H9 (cell line): ENCODE measurements around the gene ACBD6. TPM values are rescaled to one million over a fixed set of nuclear protein-coding genes. Genes with fewer than 3 reads are reported as not detected.

ENCODE experiments used
- DNase-seq: peaks from one replicate; pipeline ENCODE4 v3.0.0-alpha.2; 2017
- H2AFZ ChIP-seq: one replicate; pipeline ENCODE4 v1.6.1; 2013; ENCODE audit warnings: mild to moderate bottlenecking, low read length, control low read depth, moderate library complexity
- H2AK5ac ChIP-seq: 2 replicates; pipeline ENCODE4 v1.6.1; 2013; ENCODE audit warnings: low read length, control low read depth, mixed read lengths; ENCODE audit not compliant: insufficient read length
- H2BK120ac ChIP-seq: one replicate; pipeline ENCODE4 v1.6.1; 2013; ENCODE audit warnings: low read depth, mild to moderate bottlenecking, low read length, control low read depth, inconsistent platforms; ENCODE audit not compliant: poor library complexity, severe bottlenecking
- H2BK12ac ChIP-seq: 2 replicates; pipeline ENCODE4 v1.6.1; 2013; ENCODE audit warnings: low read length, control low read depth, mixed read lengths, low read depth; ENCODE audit not compliant: insufficient read length
- H2BK15ac ChIP-seq: 2 replicates; pipeline ENCODE4 v1.6.1; 2013; ENCODE audit warnings: low read depth, low read length, control low read depth
- H2BK20ac ChIP-seq: one replicate; pipeline ENCODE4 v1.6.1; 2013; ENCODE audit warnings: low read depth, mild to moderate bottlenecking, low read length, control low read depth, inconsistent platforms; ENCODE audit not compliant: poor library complexity, severe bottlenecking
- H2BK5ac ChIP-seq: 2 replicates; pipeline ENCODE4 v1.6.1; 2013; ENCODE audit warnings: low read length, control low read depth, mixed read lengths; ENCODE audit not compliant: insufficient read length
- H3K14ac ChIP-seq: 2 replicates; pipeline ENCODE4 v1.6.1; 2013; ENCODE audit warnings: low read length, control low read depth; ENCODE audit not compliant: insufficient read depth
- H3K18ac ChIP-seq: 2 replicates; pipeline ENCODE4 v1.6.1; 2013; ENCODE audit warnings: low read depth, mild to moderate bottlenecking, mixed read lengths, low read length, control low read depth; ENCODE audit not compliant: insufficient read length
- H3K23ac ChIP-seq: 2 replicates; pipeline ENCODE4 v1.6.1; 2013; ENCODE audit warnings: low read length, control low read depth, mixed read lengths, low read depth; ENCODE audit not compliant: insufficient read length
- H3K23me2 ChIP-seq: 2 replicates; pipeline ENCODE4 v1.6.1; 2013; ENCODE audit warnings: low read depth, mild to moderate bottlenecking, mixed read lengths, low read length, control low read depth; ENCODE audit not compliant: insufficient read length, poor library complexity, severe bottlenecking
- H3K27ac ChIP-seq: 2 replicates; pipeline ENCODE4 v1.5.1; 2013; ENCODE audit warnings: low read length, control low read depth, mixed read lengths, low read depth; ENCODE audit not compliant: insufficient read length
- H3K27me3 ChIP-seq: 2 replicates; pipeline ENCODE4 v1.6.1; 2013; ENCODE audit warnings: low read length, control low read depth, inconsistent platforms; ENCODE audit not compliant: insufficient read depth
- H3K4ac ChIP-seq: 2 replicates; pipeline ENCODE4 v1.6.1; 2013; ENCODE audit warnings: low read depth, mild to moderate bottlenecking, control low read depth, inconsistent platforms, low read length, moderate library complexity
- H3K4me1 ChIP-seq: 2 replicates; pipeline ENCODE4 v1.6.1; 2013; ENCODE audit warnings: low read length, control low read depth, inconsistent platforms; ENCODE audit not compliant: insufficient read depth
- H3K4me2 ChIP-seq: 2 replicates; pipeline ENCODE4 v1.6.1; 2013; ENCODE audit warnings: low read length, control low read depth, mixed read lengths; ENCODE audit not compliant: insufficient read length, insufficient read depth
- H3K56ac ChIP-seq: 2 replicates; pipeline ENCODE4 v1.6.1; 2013; ENCODE audit warnings: low read depth, mild to moderate bottlenecking, mixed read lengths, low read length, control low read depth; ENCODE audit not compliant: insufficient read length
- H3K79me1 ChIP-seq: 2 replicates; pipeline ENCODE4 v1.6.1; 2013; ENCODE audit warnings: low read depth, mild to moderate bottlenecking, moderate library complexity, low read length, control low read depth, inconsistent platforms; ENCODE audit not compliant: insufficient read depth, poor library complexity, severe bottlenecking
- H3K79me2 ChIP-seq: 2 replicates; pipeline ENCODE4 v1.6.1; 2013; ENCODE audit warnings: low read length, control low read depth, inconsistent platforms; ENCODE audit not compliant: insufficient read depth
- H3K9ac ChIP-seq: 2 replicates; pipeline ENCODE4 v1.6.1; 2013; ENCODE audit warnings: low read length, control low read depth, mixed read lengths; ENCODE audit not compliant: insufficient read length; ENCODE audit errors: extremely low read depth
- H3K9me3 ChIP-seq: one replicate; pipeline ENCODE4 v1.6.1; 2013; ENCODE audit warnings: low read depth, low read length, inconsistent platforms; ENCODE audit not compliant: control insufficient read depth
- H3T11ph ChIP-seq: one replicate; pipeline ENCODE4 v1.6.1; 2013; ENCODE audit warnings: mild to moderate bottlenecking, low read length, control low read depth, inconsistent platforms
- H4K20me1 ChIP-seq: one replicate; pipeline ENCODE4 v1.6.1; 2013; ENCODE audit not compliant: control insufficient read depth, insufficient read length, insufficient read depth
- H4K5ac ChIP-seq: 2 replicates; pipeline ENCODE4 v1.6.1; 2013; ENCODE audit warnings: low read depth, mild to moderate bottlenecking, mixed read lengths, low read length, control low read depth; ENCODE audit not compliant: insufficient read length
- H4K8ac ChIP-seq: replicated peaks from 2 replicates; pipeline ENCODE4 v1.6.1; 2013; ENCODE audit warnings: low read length, control low read depth, mixed read lengths, low read depth; ENCODE audit not compliant: insufficient read length
- H4K91ac ChIP-seq: 2 replicates; pipeline ENCODE4 v1.6.1; 2013; ENCODE audit warnings: low read depth, mild to moderate bottlenecking, moderate library complexity, mixed read lengths, low read length, control low read depth; ENCODE audit not compliant: insufficient read length
- H3K27ac Mint-ChIP-seq, 3 experiments: 2 replicates in 2 of 3; 3 replicates in 1 of 3; pipeline ENCODE4 v1.8.0; 2020 to 2021; ENCODE audit warnings: mixed read lengths in 3 of 3, mild to moderate bottlenecking in 1 of 3, moderate library complexity in 1 of 3
- H3K27me3 Mint-ChIP-seq: 2 replicates; pipeline ENCODE4 v1.8.0; 2021; ENCODE audit warnings: low read depth, mild to moderate bottlenecking, moderate library complexity, mixed read lengths
- H3K36me3 Mint-ChIP-seq, 3 experiments: 2 replicates in 2 of 3; 3 replicates in 1 of 3; pipeline ENCODE4 v1.8.0; 2020 to 2021; ENCODE audit warnings: low read depth in 3 of 3, mixed read lengths in 3 of 3; ENCODE audit not compliant: insufficient read depth in 1 of 3
- H3K4me1 Mint-ChIP-seq, 2 experiments: 2 replicates each; pipeline ENCODE4 v1.8.0; 2020; ENCODE audit warnings: mixed read lengths in 2 of 2
- H3K4me3 Mint-ChIP-seq, 2 experiments: 2 replicates in 1 of 2; 3 replicates in 1 of 2; pipeline ENCODE4 v1.8.0; 2020 to 2021; ENCODE audit warnings: mild to moderate bottlenecking in 2 of 2, mixed read lengths in 2 of 2, moderate library complexity in 1 of 2
- H3K9me3 Mint-ChIP-seq, 2 experiments: 2 replicates in 1 of 2; 3 replicates in 1 of 2; pipeline ENCODE4 v1.8.0; 2020; ENCODE audit warnings: mild to moderate bottlenecking in 2 of 2, mixed read lengths in 2 of 2, moderate library complexity in 1 of 2
- CTCF ChIP-seq: fragments of 200-600 bp; sonication (generic); conservative IDR thresholded peaks from 3 replicates; pipeline ENCODE4 v1.8.0; 2021; ENCODE audit warnings: antibody characterized with exemption, mild to moderate bottlenecking
- WGBS: extraction: QIAGEN DNeasy Blood & Tissue Kit; methylation state at CpG from one replicate; pipeline ENCODE4 v1.1.7; 2013; ENCODE audit warnings: missing lambda C conversion rate, low lambda C conversion rate, mixed read lengths; ENCODE audit not compliant: insufficient read length; ENCODE audit errors: extremely low coverage; 5-methylcytosine and 5-hydroxymethylcytosine counted together
- total RNA-seq: library from RNA; stranded (reverse); gene quantifications from 2 replicates; pipeline ENCODE4 v1.2.1, GENCODE V29; 2021

Gene ACBD6
- total RNA-seq, 1 experiment from 2014 or later: 51.4 TPM

GRCh38 chr1:180282401-180283044, 219.9 kb downstream of the ACBD6 start:
- DNase-seq: no peak
- H2AFZ ChIP-seq: no peak overlapping the region
- Mint-ChIP-seq H3K27ac (no peak overlapping the region), H3K36me3 (peaks cover 4 to 6% (median 5%) of the 10 kb centered on the region in 3 experiments), H3K27me3 (no peaks in the 10 kb centered on the region), H3K4me3 (no peak overlapping the region), H3K4me1 (peaks cover 14 to 18% of the 10 kb centered on the region in 2 experiments), H3K9me3 (peaks cover 0 to 2% of the 10 kb centered on the region in 2 experiments; a peak in 1 of 5 replicates)
- no peak overlapping the region for H3K18ac ChIP-seq
- H3K27ac ChIP-seq: no peak overlapping the region
- H3K23me2 ChIP-seq: no peaks in the 10 kb centered on the region
- H3T11ph ChIP-seq: no peak overlapping the region
- no peak overlapping the region for H2BK20ac ChIP-seq
- H3K4me2 ChIP-seq: no peak overlapping the region
- H2AK5ac ChIP-seq: no peak overlapping the region
- H4K20me1 ChIP-seq: no peaks in the 10 kb centered on the region
- H2BK15ac ChIP-seq: no peak overlapping the region
- H3K23ac ChIP-seq: no peak overlapping the region
- H3K4ac ChIP-seq: no peak overlapping the region
- H3K79me2 ChIP-seq: no peaks in the 10 kb centered on the region
- no peak overlapping the region for H2BK12ac ChIP-seq
- no peak overlapping the region for H4K8ac ChIP-seq
- H4K91ac ChIP-seq: no peak overlapping the region
- no peak overlapping the region for H2BK120ac ChIP-seq
- no peaks in the 10 kb centered on the region for H3K79me1 ChIP-seq
- no peak overlapping the region for H4K5ac ChIP-seq
- no peak overlapping the region for H3K9ac ChIP-seq
- no peaks in the 10 kb centered on the region for H3K27me3 ChIP-seq
- no CpG with 5 or more reads among the region's 5 CpGs for WGBS
- TF ChIP-seq CTCF: no peak
- H3K4me1 ChIP-seq: peaks cover 7% of the 10 kb centered on the region; the same call in 1 of the 2 replicates
- H3K14ac ChIP-seq: no peak overlapping the region
- no peak overlapping the region for H2BK5ac ChIP-seq
- H3K56ac ChIP-seq: no peak overlapping the region
- no peaks in the 10 kb centered on the region for H3K9me3 ChIP-seq
